LNCaP clone FGC (cell line): ENCODE data around the gene NFATC3.

ENCODE experiments used
- DNase-seq: peaks from one replicate; pipeline ENCODE4 v3.0.0-alpha.2; 2011; ENCODE audit warnings: low read depth
- H3K4me3 ChIP-seq: 2 replicates; pipeline ENCODE4 v1.5.1; 2011; ENCODE audit warnings: mild to moderate bottlenecking, low read depth, low read length, control low read depth
- TF ChIP-seq, protein P1 (sequence below): IDR thresholded peaks from 2 replicates; pipeline ENCODE4 v1.5.1; 2012; ENCODE audit warnings: mild to moderate bottlenecking; ENCODE audit not compliant: control insufficient read depth, insufficient read depth; ENCODE audit errors: extremely low read depth

NFATC3 gene

DNA sequence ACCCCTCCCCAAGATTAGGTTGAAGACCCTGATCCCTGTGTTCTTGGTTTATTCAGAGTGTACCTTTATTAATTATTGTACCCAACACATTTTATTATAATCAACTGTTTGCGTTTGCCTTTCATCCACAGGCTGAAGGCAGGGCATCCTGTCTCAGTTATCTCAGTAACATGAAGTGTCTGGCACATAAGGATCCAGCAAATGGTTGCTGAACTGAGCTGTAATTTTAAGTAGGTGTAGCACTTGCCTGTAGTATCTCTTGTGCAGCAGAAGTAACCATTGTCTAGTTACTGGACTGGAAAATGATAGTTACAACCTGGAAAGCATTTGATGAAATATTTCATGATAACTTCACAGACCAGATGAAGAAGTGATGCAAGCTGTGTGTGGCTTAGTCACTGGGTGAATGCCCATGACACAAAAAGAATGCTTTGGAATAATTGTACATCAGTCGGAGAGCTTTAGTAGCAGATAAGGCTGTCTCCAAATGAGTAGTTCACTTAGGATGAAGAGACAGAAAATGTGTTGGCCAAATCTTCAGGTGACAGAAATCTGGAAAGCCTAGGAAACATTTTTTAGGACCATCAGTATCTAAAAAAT, 94.1 kb downstream of the NFATC3 start:
- no peak overlapping the region for H3K4me3 ChIP-seq
- DNase-seq, result no peak
- TF ChIP-seq, protein P1, sequence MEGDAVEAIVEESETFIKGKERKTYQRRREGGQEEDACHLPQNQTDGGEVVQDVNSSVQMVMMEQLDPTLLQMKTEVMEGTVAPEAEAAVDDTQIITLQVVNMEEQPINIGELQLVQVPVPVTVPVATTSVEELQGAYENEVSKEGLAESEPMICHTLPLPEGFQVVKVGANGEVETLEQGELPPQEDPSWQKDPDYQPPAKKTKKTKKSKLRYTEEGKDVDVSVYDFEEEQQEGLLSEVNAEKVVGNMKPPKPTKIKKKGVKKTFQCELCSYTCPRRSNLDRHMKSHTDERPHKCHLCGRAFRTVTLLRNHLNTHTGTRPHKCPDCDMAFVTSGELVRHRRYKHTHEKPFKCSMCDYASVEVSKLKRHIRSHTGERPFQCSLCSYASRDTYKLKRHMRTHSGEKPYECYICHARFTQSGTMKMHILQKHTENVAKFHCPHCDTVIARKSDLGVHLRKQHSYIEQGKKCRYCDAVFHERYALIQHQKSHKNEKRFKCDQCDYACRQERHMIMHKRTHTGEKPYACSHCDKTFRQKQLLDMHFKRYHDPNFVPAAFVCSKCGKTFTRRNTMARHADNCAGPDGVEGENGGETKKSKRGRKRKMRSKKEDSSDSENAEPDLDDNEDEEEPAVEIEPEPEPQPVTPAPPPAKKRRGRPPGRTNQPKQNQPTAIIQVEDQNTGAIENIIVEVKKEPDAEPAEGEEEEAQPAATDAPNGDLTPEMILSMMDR, result no peak

DNA sequence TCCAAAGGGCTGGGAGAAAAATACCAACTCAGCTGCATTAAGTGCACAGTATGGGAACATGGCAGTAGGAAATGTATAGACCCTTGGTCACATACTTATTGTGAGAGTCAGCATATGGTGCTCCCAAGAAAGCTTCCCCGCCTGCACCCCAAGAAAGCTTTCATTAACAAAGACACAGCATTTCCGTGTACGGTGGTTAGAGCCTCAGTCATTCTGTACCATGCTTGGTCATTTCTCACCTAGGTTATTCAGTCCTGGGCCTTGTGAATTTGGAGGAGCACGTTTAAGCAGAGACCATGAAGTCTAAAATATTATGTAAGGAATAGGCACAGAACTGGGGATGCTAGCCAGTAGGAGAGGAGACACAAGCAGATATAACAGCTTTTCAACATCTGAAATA, 94.7 kb downstream of the NFATC3 start:
- no peak for DNase-seq
- TF ChIP-seq, protein P1, result no peak
- H3K4me3 ChIP-seq, result no peak overlapping the region

DNA sequence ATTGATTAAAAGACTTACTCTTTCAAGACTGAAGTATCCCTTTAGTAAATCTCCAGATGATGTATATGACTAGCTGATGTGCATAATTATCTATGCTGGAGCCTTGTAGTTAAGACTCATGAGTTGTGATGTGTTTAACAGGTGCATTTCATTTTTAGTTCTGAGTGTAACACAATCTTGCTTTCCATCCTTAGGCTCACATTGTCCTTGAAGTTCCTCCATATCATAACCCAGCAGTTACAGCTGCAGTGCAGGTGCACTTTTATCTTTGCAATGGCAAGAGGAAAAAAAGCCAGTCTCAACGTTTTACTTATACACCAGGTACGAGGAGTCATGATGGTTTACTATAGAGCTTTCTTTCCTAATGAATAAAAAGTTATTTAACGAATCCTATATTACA, 97.9 kb downstream of the NFATC3 start:
- no peak for DNase-seq
- TF ChIP-seq, protein P1, result no peak
- no peak overlapping the region for H3K4me3 ChIP-seq

DNA sequence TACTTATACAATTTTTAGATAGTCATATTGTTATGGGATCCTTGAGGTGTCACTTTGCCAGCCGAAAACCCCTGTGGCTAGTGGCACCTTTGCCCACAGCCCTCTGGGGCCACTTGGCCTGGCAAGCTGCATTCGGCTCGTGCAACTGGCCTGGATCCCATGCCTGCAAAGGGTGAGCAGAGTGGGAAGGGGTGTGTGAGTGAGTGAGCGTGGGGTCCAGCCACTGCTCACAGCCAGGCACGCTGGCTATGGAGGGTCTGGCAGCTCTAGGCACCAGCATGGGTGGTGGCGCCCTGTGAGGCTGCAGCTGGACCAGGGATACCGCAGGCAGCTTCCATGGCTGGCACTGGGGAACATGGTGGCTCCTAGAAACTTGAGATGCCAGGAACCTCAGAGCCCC, 101.7 kb downstream of the NFATC3 start:
- no peak for DNase-seq
- H3K4me3 ChIP-seq, result no peak overlapping the region
- TF ChIP-seq, protein P1, result no peak

DNA sequence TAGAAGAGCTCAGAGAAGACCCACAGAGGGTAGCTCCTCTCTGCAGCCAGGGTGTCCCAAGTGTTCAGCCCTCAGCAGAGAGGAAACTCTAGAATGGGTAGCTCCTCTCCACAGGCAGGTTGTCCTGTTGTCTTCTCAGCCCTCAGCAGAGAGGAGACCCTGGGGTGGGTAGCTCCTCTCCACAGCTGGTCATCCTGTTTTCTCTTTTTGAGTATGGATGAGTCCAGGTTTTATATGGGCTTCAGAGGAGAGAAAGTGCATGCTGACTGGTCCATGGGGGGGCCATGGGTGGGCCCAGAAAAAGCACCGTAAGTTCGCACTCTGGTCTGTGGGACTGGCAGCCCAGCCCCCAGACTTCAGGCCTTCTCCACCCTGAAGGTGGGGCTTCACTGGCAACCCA, 102.3 kb downstream of the NFATC3 start:
- no peak overlapping the region for H3K4me3 ChIP-seq
- TF ChIP-seq, protein P1, result no peak
- DNase-seq, result no peak

DNA sequence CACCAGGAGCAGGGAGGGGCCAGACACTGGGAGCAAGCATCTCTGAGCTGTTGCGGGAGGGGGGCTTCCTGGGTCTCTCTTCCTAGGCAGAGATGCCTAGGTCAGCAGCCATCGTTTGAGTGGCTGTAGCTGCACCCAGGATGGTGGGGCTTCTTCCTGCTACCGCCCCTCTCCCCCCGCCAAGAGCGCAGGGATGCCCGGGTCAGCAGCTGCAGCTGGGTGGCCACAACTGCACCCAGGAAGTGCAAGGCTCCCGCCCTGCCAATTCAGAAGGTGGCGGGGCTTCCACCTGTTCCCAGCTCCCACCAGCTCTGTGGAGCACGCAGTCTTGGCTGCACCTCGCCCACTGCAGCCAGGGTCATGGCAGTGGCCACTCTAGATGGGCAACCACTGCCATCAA, 103.0 kb downstream of the NFATC3 start:
- TF ChIP-seq, protein P1, result no peak
- no peak overlapping the region for H3K4me3 ChIP-seq
- DNase-seq, result no peak

DNA sequence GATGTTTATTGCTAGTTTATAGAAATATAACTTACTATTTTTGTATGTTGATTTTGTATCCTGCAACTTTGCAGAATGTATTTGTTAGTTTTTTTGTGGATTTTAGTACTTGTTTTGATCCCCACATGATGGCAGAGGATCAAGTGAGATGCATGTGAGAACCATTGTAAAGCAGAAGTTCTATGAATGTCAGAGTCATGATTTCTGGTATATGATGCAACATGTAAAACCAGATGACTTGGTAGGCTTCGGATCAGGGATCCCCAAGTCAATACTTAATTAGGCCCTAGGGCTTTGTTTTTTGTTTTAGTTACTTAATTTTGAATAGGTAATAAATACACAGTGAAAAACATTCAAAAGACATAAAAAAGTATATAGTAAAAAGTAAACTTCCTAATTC, 104.9 kb downstream of the NFATC3 start:
- TF ChIP-seq, protein P1, result no peak
- no peak for DNase-seq
- no peak overlapping the region for H3K4me3 ChIP-seq
